ENCODE measurements around the gene JPH2. TPM values are rescaled to one million over a fixed set of nuclear protein-coding genes. Genes with fewer than 3 reads are reported as not detected.

The JPH2 gene
- total and polyA plus RNA-seq, 2 of the 4 experiments (the other 2 are of a cell fraction): 0.44 to 0.54 TPM

DNA sequence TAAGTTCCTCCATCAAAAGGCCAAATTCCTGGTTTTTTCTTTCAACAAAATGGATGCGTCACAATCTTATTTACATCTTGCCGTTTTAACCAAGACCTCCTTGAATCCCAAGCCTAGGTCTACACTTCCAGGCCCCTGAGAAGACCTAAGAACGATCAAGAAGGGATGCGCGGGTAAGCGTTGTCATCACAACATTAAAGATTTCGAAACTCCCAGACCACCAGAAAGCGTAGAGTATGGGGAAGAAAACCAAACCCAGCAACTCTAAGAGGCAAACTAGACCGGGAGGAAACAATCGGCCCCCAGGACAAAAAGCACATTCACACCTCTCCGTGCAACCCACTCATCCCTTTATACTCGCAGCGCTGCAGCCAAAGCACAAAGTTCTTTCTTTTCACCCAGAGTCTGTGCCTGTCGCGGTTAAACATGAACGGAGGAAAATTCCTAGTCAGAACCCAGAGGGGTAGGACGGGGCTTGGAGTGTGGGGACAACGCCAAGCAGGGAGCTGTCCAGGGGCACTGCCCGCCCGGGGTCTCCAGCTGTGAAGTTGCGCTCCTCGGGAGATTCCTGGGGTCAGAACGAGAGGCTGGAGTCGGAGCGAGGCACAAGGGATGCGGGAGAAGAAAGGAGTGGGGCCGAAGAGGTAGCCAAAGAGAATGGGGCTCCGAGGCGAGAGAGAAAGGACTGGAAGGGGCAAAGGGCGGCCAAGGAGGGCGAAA is 22.9 kb upstream of the JPH2 start:
- peaks cover 9% of the 10 kb centered on the region for H3K9me1 ChIP-seq (ENCODE audit: insufficient read depth, low read length)
- peaks cover 9% of the 10 kb centered on the region for H3K36me3 ChIP-seq (ENCODE audit: control insufficient read depth, insufficient read depth, low read length)
- peak overlapping the region; percentile 75 for H3K27ac ChIP-seq (ENCODE audit: insufficient read depth, low read length)
- peak overlapping the region; percentile 57 for H2BK120ac ChIP-seq (ENCODE audit: low read depth, low read length)
- TF ChIP-seq CEBPB (IDR thresholded peaks at IDR 0.05; ENCODE audit: low read depth, low read length) (0 out of 2 replicates have a peak, but pooled peaks have one; percentile 23), RAD21 (IDR thresholded peaks at IDR 0.05; ENCODE audit: low read length) (no peak)
- H3K56ac ChIP-seq (ENCODE audit: extremely low read depth, insufficient read depth, low read length): peak overlapping the region; percentile 80
- 5% methylated on average over 4 of the region's 31 CpGs; no CpG with 5 or more reads in 1 of the 2 experiments for WGBS, 2 experiments (ENCODE audit: extremely low coverage in 2 of 2, insufficient read length in 1 of 2)
- peak overlapping the region; percentile 77 for H3K4me3 ChIP-seq (ENCODE audit: insufficient read depth, low read depth, low read length)
- H3K27me3 ChIP-seq (ENCODE audit: control insufficient read depth, insufficient read depth, low read length): no peaks in the 10 kb centered on the region
- peaks cover 22% of the 10 kb centered on the region for H4K20me1 ChIP-seq (ENCODE audit: insufficient read depth, low read length)
- dilution Hi-C loops (cut with HindIII; ENCODE audit: low sequenced_read_pairs, unreplicated experiment) (no loop called here), intact Hi-C loops (cut with micrococcal nuclease) (loop anchor here (1.0 to 10.0 kb wide), 3 partner anchors 94 to 755 kb away; partner anchors contain the start of genes SRSF6 and YWHAB), in situ Hi-C loops (cut with MboI; ENCODE audit: low sequenced_read_pairs) (loop anchor here (10.0 kb wide), 2 partner anchors 265 to 395 kb away; partner anchors contain the start of gene TTPAL)
- H3K18ac ChIP-seq (ENCODE audit: low read depth, low read length): peak overlapping the region; percentile 13
- peak overlapping the region; percentile 95 for H3K4me2 ChIP-seq (ENCODE audit: low read depth, low read length)
- H2BK15ac ChIP-seq (ENCODE audit: low read depth, low read length): 0 out of 3 replicates have a peak overlapping the region, but pooled peaks have one; percentile 20
- ATAC-seq (ENCODE audit: low read depth) (peak; percentile 2; the same call in 1 of the 2 replicates), DNase-seq (peak; percentile 35)
- no peaks in the 10 kb centered on the region for H3K9me3 ChIP-seq (ENCODE audit: control insufficient read depth, insufficient read depth, low read length)
- peak overlapping the region; percentile 75 for H3K9ac ChIP-seq (ENCODE audit: low read depth, low read length)
- peak overlapping the region; percentile 66 for H4K91ac ChIP-seq (ENCODE audit: insufficient read depth, low read depth, low read length)
- peak overlapping the region; percentile 93 for H2AK9ac ChIP-seq (replicated peaks; ENCODE audit: low read depth, low read length, poor library complexity)
- H2BK5ac ChIP-seq (ENCODE audit: low read depth, low read length, poor library complexity, severe bottlenecking): peak overlapping the region; percentile 73
- BruUV-seq (replicated peaks): no TSS peak
- peak overlapping the region; percentile 96 for H3K23ac ChIP-seq (ENCODE audit: low read depth, low read length)
- no peak overlapping the region; the same call in 1 of the 2 replicates for H2BK20ac ChIP-seq (ENCODE audit: low read depth, low read length)
- H4K5ac ChIP-seq (ENCODE audit: low read depth, low read length): peak overlapping the region; percentile 42
- H4K8ac ChIP-seq (ENCODE audit: low read depth in 2 of 2, low read length in 2 of 2): peak overlapping the region; percentile 15 to 78; a peak in 3 of 4 replicates
- H3K4me1 ChIP-seq (ENCODE audit: control insufficient read depth, insufficient read depth, low read length): peaks cover 5% of the 10 kb centered on the region
- H3K79me1 ChIP-seq (ENCODE audit: low read depth in 1 of 2, low read length in 2 of 2): peaks cover 3 to 46% of the 10 kb centered on the region in 2 experiments; a peak in 3 of 4 replicates
- ChIA-PET CTCF (interaction anchor here (0.6 kb wide), 1 partner anchor 367 kb away, joined by 3 read pairs; no protein-coding TSS in a partner anchor), POLR2A (ENCODE audit: unreplicated experiment) (no interaction called here)
- H2AK5ac ChIP-seq (ENCODE audit: low read depth, low read length): peak overlapping the region; percentile 76
- peak overlapping the region; percentile 87 for H3K4ac ChIP-seq (ENCODE audit: low read depth, low read length)
- peak overlapping the region; percentile 81 for H3K14ac ChIP-seq (replicated peaks; ENCODE audit: low read depth, low read length)
- H2AFZ ChIP-seq (replicated peaks; ENCODE audit: low read length, poor library complexity): peak overlapping the region; percentile 96
